Colonic mucosa (tissue), 4 donors: ENCODE measurements around the gene BCLAF3. TPM values are rescaled to one million over a fixed set of nuclear protein-coding genes. Genes with fewer than 3 reads are reported as not detected.

ENCODE experiments used
- DNase-seq: peaks from one replicate; pipeline ENCODE4 v3.0.0-alpha.2; 2020
- H3K27ac ChIP-seq: fragments of 200-600 bp; one replicate; pipeline ENCODE4 v1.8.0; 2021
- H3K27me3 ChIP-seq: fragments of 200-600 bp; one replicate; pipeline ENCODE4 v1.8.0; 2021
- H3K36me3 ChIP-seq: fragments of 200-600 bp; one replicate; pipeline ENCODE4 v1.8.0; 2021
- H3K4me1 ChIP-seq: fragments of 200-600 bp; one replicate; pipeline ENCODE4 v1.8.0; 2021; ENCODE audit warnings: mild to moderate bottlenecking
- H3K4me3 ChIP-seq: fragments of 200-600 bp; one replicate; pipeline ENCODE4 v1.8.0; 2021
- H3K9ac ChIP-seq, 2 donors: one replicate each; pipeline ENCODE4 v1.7.0; 2013; ENCODE audit warnings: control low read depth in 2 of 2, low read depth in 2 of 2, low read length in 2 of 2
- H3K9me3 ChIP-seq: fragments of 200-600 bp; one replicate; pipeline ENCODE4 v1.8.0; 2021
- CTCF ChIP-seq: fragments of 200-600 bp; IDR thresholded peaks from one replicate; pipeline ENCODE4 v1.8.0; 2022; ENCODE audit warnings: antibody characterized with exemption, mild to moderate bottlenecking
- intact Hi-C: fragments of 100-400 bp; cut with DNase I; formaldehyde crosslinking; loops from one replicate; pipeline ENCODE4 v1.14.1; 2022
- total RNA-seq, 2 donors: library from RNA; stranded (reverse); fragmentation: NEBNext Ultra II Directional in 1 of 2; extraction: Animal tissue kit (Norgen Biotek cat#: 25700) in 1 of 2; gene quantifications; one replicate each; pipeline ENCODE4 v1.2.1, GENCODE V29; 2021
- donor health status: healthy.
- donor health status: DM: no; HTN: no; CAD: no.
- donor health status: DM: no; HTN: no; CAD: no.

The BCLAF3 gene
- total RNA-seq, 2 donors from 2014 or later = 11.0 to 14.9 TPM

GRCh38 chrX:20015422-20015821, 24.6 kb upstream of the BCLAF3 start:
- no peak for TF ChIP-seq CTCF
- intact Hi-C loops = no loop called here
- H3K4me1 ChIP-seq = no peaks in the 10 kb centered on the region
- H3K27me3 ChIP-seq = no peaks in the 10 kb centered on the region
- DNase-seq = no peak
- no peaks in the 10 kb centered on the region for H3K36me3 ChIP-seq
- H3K4me3 ChIP-seq = no peak overlapping the region
- H3K9me3 ChIP-seq = no peaks in the 10 kb centered on the region
- no peak overlapping the region for H3K27ac ChIP-seq
- H3K9ac ChIP-seq = no peak overlapping the region

GRCh38 chrX:20011608-20012007, 20.7 kb upstream of the BCLAF3 start:
- intact Hi-C loops = no loop called here
- Histone ChIP-seq H3K4me1 (no peaks in the 10 kb centered on the region), H3K27me3 (no peaks in the 10 kb centered on the region), H3K27ac (no peak overlapping the region), H3K9ac (no peak overlapping the region), H3K36me3 (no peaks in the 10 kb centered on the region), H3K9me3 (no peaks in the 10 kb centered on the region), H3K4me3 (no peak overlapping the region)
- DNase-seq = no peak
- no peak for TF ChIP-seq CTCF

- H3K27ac ChIP-seq = no peak overlapping the region
- no peak for DNase-seq
- intact Hi-C loops = no loop called here
- H3K9me3 ChIP-seq = no peaks in the 10 kb centered on the region
- no peak for TF ChIP-seq CTCF
- no peaks in the 10 kb centered on the region for H3K36me3 ChIP-seq
- no peaks in the 10 kb centered on the region for H3K27me3 ChIP-seq
- no peak overlapping the region for H3K4me3 ChIP-seq
- no peak overlapping the region for H3K9ac ChIP-seq
- no peaks in the 10 kb centered on the region for H3K4me1 ChIP-seq
These were observed 17.2 kb upstream of the BCLAF3 start for GRCh38 chrX:20007962-20008622.

- Histone ChIP-seq H3K9ac (no peak overlapping the region), H3K36me3 (no peaks in the 10 kb centered on the region), H3K27me3 (no peaks in the 10 kb centered on the region), H3K9me3 (no peaks in the 10 kb centered on the region), H3K4me1 (no peaks in the 10 kb centered on the region), H3K27ac (no peak overlapping the region), H3K4me3 (no peak overlapping the region)
- no peak for TF ChIP-seq CTCF
- intact Hi-C loops = no loop called here
- no peak for DNase-seq
These were observed 15.0 kb upstream of the BCLAF3 start for GRCh38 chrX:20005883-20006282.

- Histone ChIP-seq H3K36me3 (no peaks in the 10 kb centered on the region), H3K4me1 (no peaks in the 10 kb centered on the region), H3K9me3 (no peaks in the 10 kb centered on the region), H3K27me3 (no peaks in the 10 kb centered on the region), H3K9ac (no peak overlapping the region), H3K27ac (no peak overlapping the region), H3K4me3 (no peak overlapping the region)
- TF ChIP-seq CTCF = no peak
- intact Hi-C loops = no loop called here
- no peak for DNase-seq
These were observed 10.7 kb upstream of the BCLAF3 start for GRCh38 chrX:20001588-20001987.
